Karpas-422 (cell line): Measurements from ENCODE around the gene RETSAT. TPM values are rescaled to one million over a fixed set of nuclear protein-coding genes. Genes with fewer than 3 reads are reported as not detected.

Experiments
- DNase-seq: peaks from one replicate; pipeline ENCODE4 v3.0.0-alpha.2; 2015
- H2AFZ ChIP-seq: fragments of 200-600 bp; sonication (generic); 2 replicates; pipeline ENCODE4 v1.6.1; 2014; ENCODE audit warnings: antibody characterized with exemption, low read length, mixed read lengths
- H3K27ac ChIP-seq: fragments of 200-600 bp; sonication (generic); 2 replicates; pipeline ENCODE4 v1.5.1; 2014; ENCODE audit warnings: mild to moderate bottlenecking, low read length, moderate library complexity
- H3K27me3 ChIP-seq: fragments of 200-600 bp; sonication (generic); 2 replicates; pipeline ENCODE4 v1.6.1; 2014; ENCODE audit warnings: low read length, mixed read lengths
- H3K36me3 ChIP-seq: fragments of 200-600 bp; sonication (generic); 2 replicates; pipeline ENCODE4 v1.6.1; 2014; ENCODE audit warnings: low read length, mixed read lengths; ENCODE audit not compliant: insufficient read depth
- H3K4me1 ChIP-seq: fragments of 200-600 bp; sonication (generic); 2 replicates; pipeline ENCODE4 v1.6.1; 2014; ENCODE audit warnings: mild to moderate bottlenecking, low read length, mixed read lengths
- H3K4me2 ChIP-seq: fragments of 200-600 bp; sonication (generic); 2 replicates; pipeline ENCODE4 v1.6.1; 2014; ENCODE audit warnings: low read length, low read depth, mild to moderate bottlenecking; ENCODE audit not compliant: poor library complexity, severe bottlenecking
- H3K4me3 ChIP-seq: fragments of 200-600 bp; sonication (generic); 2 replicates; pipeline ENCODE4 v1.5.1; 2014; ENCODE audit warnings: mild to moderate bottlenecking, antibody characterized with exemption, low read length, mixed read lengths
- H3K79me2 ChIP-seq: fragments of 200-600 bp; sonication (generic); 2 replicates; pipeline ENCODE4 v1.6.1; 2014; ENCODE audit warnings: mild to moderate bottlenecking, low read length, mixed read lengths
- H3K9ac ChIP-seq: fragments of 200-600 bp; sonication (generic); 2 replicates; pipeline ENCODE4 v1.6.0; 2014; ENCODE audit warnings: low read length
- H3K9me2 ChIP-seq: fragments of 200-600 bp; sonication (generic), shearing (Covaris generic); replicated peaks from 2 replicates; pipeline ENCODE4 v1.6.0; 2014; ENCODE audit warnings: mild to moderate bottlenecking, low read length, moderate library complexity; ENCODE audit not compliant: insufficient read depth
- H3K9me3 ChIP-seq: fragments of 300-700, 200-600 bp; sonication (generic); 2 replicates; pipeline ENCODE4 v1.6.1; 2014; ENCODE audit warnings: low read length, mixed read lengths
- H4K20me1 ChIP-seq: fragments of 200-600 bp; sonication (generic); 2 replicates; pipeline ENCODE4 v1.6.1; 2014; ENCODE audit warnings: mild to moderate bottlenecking, antibody characterized with exemption, low read length, low read depth; ENCODE audit not compliant: insufficient read depth
- total RNA-seq: library from RNA; depleted of rRNA; stranded (reverse); fragments of >200 nt; shearing (Covaris generic); gene quantifications from 2 replicates; pipeline ENCODE4 v1.2.3, GENCODE V29; 2014; ENCODE audit warnings: low replicate concordance

The RETSAT gene
- total RNA-seq, 1 experiment from 2014 or later, result 21.6 TPM

- Histone ChIP-seq H3K36me3 (no peaks in the 10 kb centered on the region), H3K27me3 (no peaks in the 10 kb centered on the region), H2AFZ (no peak overlapping the region), H3K4me2 (no peak overlapping the region), H3K9me3 (0 out of 2 replicates have a peak, but pooled peaks cover 1% of the 10 kb centered on the region), H3K4me1 (peaks cover 4% of the 10 kb centered on the region), H3K79me2 (no peaks in the 10 kb centered on the region), H3K4me3 (no peak overlapping the region), H3K9me2 (no peaks in the 10 kb centered on the region), H3K27ac (no peak overlapping the region), H3K9ac (no peak overlapping the region), H4K20me1 (no peaks in the 10 kb centered on the region)
- DNase-seq, result no peak
Observed at GRCh38 chr2:85397925-85398331, 43.6 kb upstream of the RETSAT start.

- H3K27ac ChIP-seq, result no peak overlapping the region
- no peaks in the 10 kb centered on the region for H3K36me3 ChIP-seq
- no peaks in the 10 kb centered on the region for H3K9me2 ChIP-seq
- no peaks in the 10 kb centered on the region for H4K20me1 ChIP-seq
- H3K4me1 ChIP-seq, result no peaks in the 10 kb centered on the region
- no peaks in the 10 kb centered on the region for H3K9me3 ChIP-seq
- H3K79me2 ChIP-seq, result no peaks in the 10 kb centered on the region
- H3K9ac ChIP-seq, result no peak overlapping the region
- H3K27me3 ChIP-seq, result no peaks in the 10 kb centered on the region
- no peak for DNase-seq
- no peak overlapping the region for H3K4me3 ChIP-seq
- H2AFZ ChIP-seq, result no peak overlapping the region
- H3K4me2 ChIP-seq, result no peak overlapping the region
Observed at GRCh38 chr2:85396531-85397470, 42.5 kb upstream of the RETSAT start.

- Histone ChIP-seq H3K4me1 (no peaks in the 10 kb centered on the region), H3K27me3 (no peaks in the 10 kb centered on the region), H3K36me3 (no peaks in the 10 kb centered on the region), H3K79me2 (no peaks in the 10 kb centered on the region), H2AFZ (no peak overlapping the region), H3K4me2 (no peak overlapping the region), H3K4me3 (no peak overlapping the region), H3K9ac (no peak overlapping the region), H3K9me3 (no peaks in the 10 kb centered on the region), H4K20me1 (no peaks in the 10 kb centered on the region), H3K27ac (no peak overlapping the region), H3K9me2 (no peaks in the 10 kb centered on the region)
- DNase-seq, result no peak
Observed at GRCh38 chr2:85395912-85396475, 41.7 kb upstream of the RETSAT start.

- H4K20me1 ChIP-seq, result no peaks in the 10 kb centered on the region
- H3K9me2 ChIP-seq, result no peaks in the 10 kb centered on the region
- H3K36me3 ChIP-seq, result no peaks in the 10 kb centered on the region
- no peak overlapping the region for H3K27ac ChIP-seq
- H3K9ac ChIP-seq, result no peak overlapping the region
- H3K4me2 ChIP-seq, result no peak overlapping the region
- no peak overlapping the region for H3K4me3 ChIP-seq
- H3K79me2 ChIP-seq, result no peaks in the 10 kb centered on the region
- no peak overlapping the region for H2AFZ ChIP-seq
- no peak for DNase-seq
- H3K9me3 ChIP-seq, result no peaks in the 10 kb centered on the region
- no peaks in the 10 kb centered on the region for H3K4me1 ChIP-seq
- H3K27me3 ChIP-seq, result no peaks in the 10 kb centered on the region
Observed at GRCh38 chr2:85394976-85395375, 40.6 kb upstream of the RETSAT start.

GRCh38 chr2:85394261-85394681, 39.9 kb upstream of the RETSAT start:
- no peak overlapping the region for H2AFZ ChIP-seq
- no peaks in the 10 kb centered on the region for H3K9me3 ChIP-seq
- no peaks in the 10 kb centered on the region for H3K27me3 ChIP-seq
- no peaks in the 10 kb centered on the region for H4K20me1 ChIP-seq
- H3K4me2 ChIP-seq, result no peak overlapping the region
- H3K4me3 ChIP-seq, result no peak overlapping the region
- H3K27ac ChIP-seq, result no peak overlapping the region
- DNase-seq, result no peak
- no peak overlapping the region for H3K9ac ChIP-seq
- H3K4me1 ChIP-seq, result no peaks in the 10 kb centered on the region
- no peaks in the 10 kb centered on the region for H3K36me3 ChIP-seq
- H3K9me2 ChIP-seq, result no peaks in the 10 kb centered on the region
- H3K79me2 ChIP-seq, result no peaks in the 10 kb centered on the region

GRCh38 chr2:85393836-85394235, 39.5 kb upstream of the RETSAT start:
- Histone ChIP-seq H3K27me3 (no peaks in the 10 kb centered on the region), H3K27ac (no peak overlapping the region), H3K4me2 (no peak overlapping the region), H3K36me3 (no peaks in the 10 kb centered on the region), H3K9ac (no peak overlapping the region), H3K9me2 (no peaks in the 10 kb centered on the region), H2AFZ (no peak overlapping the region), H3K9me3 (no peaks in the 10 kb centered on the region), H3K79me2 (no peaks in the 10 kb centered on the region), H3K4me1 (no peaks in the 10 kb centered on the region), H3K4me3 (no peak overlapping the region), H4K20me1 (no peaks in the 10 kb centered on the region)
- no peak for DNase-seq

GRCh38 chr2:85390941-85391669, 36.8 kb upstream of the RETSAT start:
- no peaks in the 10 kb centered on the region for H3K9me3 ChIP-seq
- no peaks in the 10 kb centered on the region for H3K4me1 ChIP-seq
- H2AFZ ChIP-seq, result no peak overlapping the region
- no peaks in the 10 kb centered on the region for H3K27me3 ChIP-seq
- H3K4me3 ChIP-seq, result no peak overlapping the region
- H3K36me3 ChIP-seq, result no peaks in the 10 kb centered on the region
- H3K9me2 ChIP-seq, result no peaks in the 10 kb centered on the region
- no peaks in the 10 kb centered on the region for H4K20me1 ChIP-seq
- DNase-seq, result peak; percentile 91
- no peak overlapping the region for H3K4me2 ChIP-seq
- no peak overlapping the region for H3K9ac ChIP-seq
- no peak overlapping the region for H3K27ac ChIP-seq
- no peaks in the 10 kb centered on the region for H3K79me2 ChIP-seq

- Histone ChIP-seq H3K9me3 (no peaks in the 10 kb centered on the region), H3K4me1 (no peaks in the 10 kb centered on the region), H3K36me3 (no peaks in the 10 kb centered on the region), H4K20me1 (no peaks in the 10 kb centered on the region), H3K9me2 (no peaks in the 10 kb centered on the region), H2AFZ (no peak overlapping the region), H3K4me3 (no peak overlapping the region), H3K27me3 (no peaks in the 10 kb centered on the region), H3K27ac (no peak overlapping the region), H3K79me2 (no peaks in the 10 kb centered on the region), H3K9ac (no peak overlapping the region), H3K4me2 (no peak overlapping the region)
- DNase-seq, result no peak
Observed at GRCh38 chr2:85388878-85389538, 34.7 kb upstream of the RETSAT start.
